K562 (cell line): ENCODE results near the gene LEMD1.

ENCODE experiments used
- EHMT2 ChIP-seq: fragments of 450-650 bp; IDR thresholded peaks from 2 replicates; pipeline ENCODE4 v1.6.1; 2018; ENCODE audit warnings: antibody characterized with exemption
- EP400 ChIP-seq: fragments of 450-650 bp; IDR thresholded peaks from 2 replicates; pipeline ENCODE4 v1.6.1; 2017; ENCODE audit warnings: antibody characterized with exemption, mild to moderate bottlenecking, moderate library complexity
- HDAC2 ChIP-seq: fragments of 450-650 bp; IDR thresholded peaks from 2 replicates; pipeline ENCODE4 v1.6.1; 2016; ENCODE audit warnings: mild to moderate bottlenecking
- POLR2A ChIP-seq: fragments of 450-650 bp; conservative IDR thresholded peaks from 2 replicates; pipeline ENCODE4 v1.6.1; 2016
- ZNF324 ChIP-seq: fragments of 250-450 bp; sonication (Bioruptor Pico); IDR thresholded peaks from 2 replicates; pipeline ENCODE4 v1.4.0; 2020; ENCODE audit warnings: mild to moderate bottlenecking
- ZNF551 ChIP-seq: fragments of 250-450 bp; sonication (Bioruptor Pico); IDR thresholded peaks from 2 replicates; pipeline ENCODE4 v1.5.0; 2021; ENCODE audit warnings: mild to moderate bottlenecking, moderate library complexity
- TF ChIP-seq, protein P1 (sequence below): fragments of 450-650 bp; IDR thresholded peaks from 2 replicates; pipeline ENCODE4 v1.6.1; 2017; ENCODE audit warnings: antibody characterized with exemption, mild to moderate bottlenecking
- TF ChIP-seq, protein P2 (sequence below), 3 experiments: IDR thresholded peaks in 2 of 3; conservative IDR thresholded peaks in 1 of 3; 2 replicates each; pipeline ENCODE4 v1.5.1; 2011 to 2012; ENCODE audit warnings: low read length in 3 of 3, mild to moderate bottlenecking in 3 of 3, control low read depth in 2 of 3, improper control_type of control experiment in 1 of 3, inconsistent platforms in 1 of 3, low read depth in 1 of 3, mixed read lengths in 1 of 3, moderate library complexity in 1 of 3; ENCODE audit not compliant: insufficient read depth in 2 of 3

GRCh38 chr1:205429762-205430695, 8.2 kb upstream of the LEMD1 start:
- TF ChIP-seq, protein P1, sequence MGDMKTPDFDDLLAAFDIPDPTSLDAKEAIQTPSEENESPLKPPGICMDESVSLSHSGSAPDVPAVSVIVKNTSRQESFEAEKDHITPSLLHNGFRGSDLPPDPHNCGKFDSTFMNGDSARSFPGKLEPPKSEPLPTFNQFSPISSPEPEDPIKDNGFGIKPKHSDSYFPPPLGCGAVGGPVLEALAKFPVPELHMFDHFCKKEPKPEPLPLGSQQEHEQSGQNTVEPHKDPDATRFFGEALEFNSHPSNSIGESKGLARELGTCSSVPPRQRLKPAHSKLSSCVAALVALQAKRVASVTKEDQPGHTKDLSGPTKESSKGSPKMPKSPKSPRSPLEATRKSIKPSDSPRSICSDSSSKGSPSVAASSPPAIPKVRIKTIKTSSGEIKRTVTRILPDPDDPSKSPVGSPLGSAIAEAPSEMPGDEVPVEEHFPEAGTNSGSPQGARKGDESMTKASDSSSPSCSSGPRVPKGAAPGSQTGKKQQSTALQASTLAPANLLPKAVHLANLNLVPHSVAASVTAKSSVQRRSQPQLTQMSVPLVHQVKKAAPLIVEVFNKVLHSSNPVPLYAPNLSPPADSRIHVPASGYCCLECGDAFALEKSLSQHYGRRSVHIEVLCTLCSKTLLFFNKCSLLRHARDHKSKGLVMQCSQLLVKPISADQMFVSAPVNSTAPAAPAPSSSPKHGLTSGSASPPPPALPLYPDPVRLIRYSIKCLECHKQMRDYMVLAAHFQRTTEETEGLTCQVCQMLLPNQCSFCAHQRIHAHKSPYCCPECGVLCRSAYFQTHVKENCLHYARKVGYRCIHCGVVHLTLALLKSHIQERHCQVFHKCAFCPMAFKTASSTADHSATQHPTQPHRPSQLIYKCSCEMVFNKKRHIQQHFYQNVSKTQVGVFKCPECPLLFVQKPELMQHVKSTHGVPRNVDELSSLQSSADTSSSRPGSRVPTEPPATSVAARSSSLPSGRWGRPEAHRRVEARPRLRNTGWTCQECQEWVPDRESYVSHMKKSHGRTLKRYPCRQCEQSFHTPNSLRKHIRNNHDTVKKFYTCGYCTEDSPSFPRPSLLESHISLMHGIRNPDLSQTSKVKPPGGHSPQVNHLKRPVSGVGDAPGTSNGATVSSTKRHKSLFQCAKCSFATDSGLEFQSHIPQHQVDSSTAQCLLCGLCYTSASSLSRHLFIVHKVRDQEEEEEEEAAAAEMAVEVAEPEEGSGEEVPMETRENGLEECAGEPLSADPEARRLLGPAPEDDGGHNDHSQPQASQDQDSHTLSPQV: no peak
- TF ChIP-seq EP400 (no peak), POLR2A (no peak), ZNF324 (CRISPR knock-in tag) (no peak), EHMT2 (no peak), ZNF551 (no peak), HDAC2 (no peak)
- TF ChIP-seq, protein P2, sequence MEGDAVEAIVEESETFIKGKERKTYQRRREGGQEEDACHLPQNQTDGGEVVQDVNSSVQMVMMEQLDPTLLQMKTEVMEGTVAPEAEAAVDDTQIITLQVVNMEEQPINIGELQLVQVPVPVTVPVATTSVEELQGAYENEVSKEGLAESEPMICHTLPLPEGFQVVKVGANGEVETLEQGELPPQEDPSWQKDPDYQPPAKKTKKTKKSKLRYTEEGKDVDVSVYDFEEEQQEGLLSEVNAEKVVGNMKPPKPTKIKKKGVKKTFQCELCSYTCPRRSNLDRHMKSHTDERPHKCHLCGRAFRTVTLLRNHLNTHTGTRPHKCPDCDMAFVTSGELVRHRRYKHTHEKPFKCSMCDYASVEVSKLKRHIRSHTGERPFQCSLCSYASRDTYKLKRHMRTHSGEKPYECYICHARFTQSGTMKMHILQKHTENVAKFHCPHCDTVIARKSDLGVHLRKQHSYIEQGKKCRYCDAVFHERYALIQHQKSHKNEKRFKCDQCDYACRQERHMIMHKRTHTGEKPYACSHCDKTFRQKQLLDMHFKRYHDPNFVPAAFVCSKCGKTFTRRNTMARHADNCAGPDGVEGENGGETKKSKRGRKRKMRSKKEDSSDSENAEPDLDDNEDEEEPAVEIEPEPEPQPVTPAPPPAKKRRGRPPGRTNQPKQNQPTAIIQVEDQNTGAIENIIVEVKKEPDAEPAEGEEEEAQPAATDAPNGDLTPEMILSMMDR (IDR thresholded peaks at IDR 0.05 in 2 of 3, conservative IDR thresholded peaks at IDR 0.05 in 1 of 3; ENCODE audit: insufficient read depth in 2 of 3, low read depth in 1 of 3, low read length in 3 of 3): no peak
